NCI-H748 treated with DMSO at 0.1 percent for 48 hours (cell line): ENCODE data around the gene GRIA3.
"Not testable (repeated sequence)": the region's sequence is repeated elsewhere in the genome, so short reads cannot be mapped to it uniquely, and the experiment has no call there.

Source experiments
- DNase-seq: peaks from one replicate; lab custom pipeline; 2025; lab: John Stamatoyannopoulos, UW

GRIA3 gene

GRCh38 chrX:123274796-123275195, 90.7 kb downstream of the GRIA3 start:
- DNase-seq, result no peak

DNA sequence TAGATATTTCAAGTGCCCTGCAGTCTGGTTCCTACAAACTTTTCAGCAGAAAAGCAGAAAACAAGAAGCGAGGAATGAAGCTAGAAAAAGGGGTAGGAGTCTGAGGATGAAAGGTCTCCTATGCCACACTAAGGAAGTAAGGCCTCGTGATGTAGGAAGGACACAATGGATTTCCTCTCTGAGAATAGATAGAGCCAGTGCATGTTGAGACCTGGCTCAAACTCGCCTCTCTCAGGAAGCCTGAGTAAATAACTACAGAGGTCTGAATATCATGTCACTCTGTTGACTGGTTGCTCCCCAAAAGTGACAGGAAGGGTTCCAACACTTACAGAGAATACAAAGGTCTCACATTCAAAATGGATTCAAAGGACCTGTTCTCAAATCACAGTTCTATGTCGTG, 93.3 kb downstream of the GRIA3 start:
- no peak for DNase-seq

DNA sequence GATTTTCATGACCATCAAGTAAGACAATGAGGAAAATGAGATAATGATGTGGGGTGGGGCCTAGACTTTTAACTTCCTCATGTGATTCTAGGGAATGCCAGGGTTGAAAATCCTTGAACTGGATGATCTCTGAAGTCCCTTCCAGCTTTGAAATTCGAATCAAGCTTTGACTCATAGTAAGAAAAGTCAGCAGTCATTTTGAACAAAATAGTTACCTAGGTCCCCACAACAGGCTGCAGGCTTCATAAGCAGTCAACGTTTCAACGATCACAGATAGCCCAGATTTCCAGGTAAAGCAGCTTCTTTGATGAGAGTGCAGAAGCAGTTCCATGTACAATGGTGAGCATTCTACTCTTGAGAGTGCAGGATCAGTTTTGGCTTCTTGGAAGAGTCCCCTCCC, 93.7 kb downstream of the GRIA3 start:
- DNase-seq, result no peak

DNA sequence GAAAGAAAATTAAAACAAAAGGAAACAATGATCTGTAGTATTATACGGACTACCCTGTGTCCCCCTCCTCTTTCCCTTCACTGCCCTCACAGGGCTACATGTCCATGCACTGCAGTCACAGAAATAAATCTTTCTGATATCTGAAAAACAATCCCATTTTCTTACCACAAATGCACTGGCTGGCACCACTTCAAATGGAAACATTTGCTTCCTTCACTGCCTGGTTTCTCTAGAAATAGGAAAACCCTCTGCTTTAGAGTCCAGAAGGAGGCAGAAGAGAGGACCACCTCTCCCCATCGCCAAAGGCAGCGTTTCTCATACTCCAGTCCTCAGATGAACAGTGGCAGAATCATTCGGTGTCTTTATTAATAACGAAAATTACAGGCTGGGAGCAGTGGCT, 98.2 kb downstream of the GRIA3 start:
- no peak for DNase-seq

DNA sequence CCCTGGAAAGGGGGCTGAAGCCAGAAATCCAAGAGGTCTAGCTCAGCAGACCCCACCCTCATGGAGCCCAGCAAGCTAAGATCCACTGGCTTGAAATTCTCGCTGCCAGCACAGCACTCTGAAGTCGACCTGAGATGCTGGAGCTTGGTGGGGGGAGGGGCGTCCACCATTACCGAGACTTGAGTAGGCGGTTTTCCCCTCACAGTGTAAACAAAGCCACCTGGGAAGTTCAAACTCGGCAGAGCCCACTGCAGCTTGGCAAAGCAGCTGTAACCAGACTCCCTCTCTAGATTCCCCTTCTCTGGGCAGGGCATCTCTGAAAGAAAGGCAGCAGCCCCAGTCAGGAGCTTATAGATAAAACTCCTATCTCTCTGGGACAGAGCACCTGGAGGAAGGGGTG, 99.3 kb downstream of the GRIA3 start:
- not testable (repeated sequence) for DNase-seq

DNA sequence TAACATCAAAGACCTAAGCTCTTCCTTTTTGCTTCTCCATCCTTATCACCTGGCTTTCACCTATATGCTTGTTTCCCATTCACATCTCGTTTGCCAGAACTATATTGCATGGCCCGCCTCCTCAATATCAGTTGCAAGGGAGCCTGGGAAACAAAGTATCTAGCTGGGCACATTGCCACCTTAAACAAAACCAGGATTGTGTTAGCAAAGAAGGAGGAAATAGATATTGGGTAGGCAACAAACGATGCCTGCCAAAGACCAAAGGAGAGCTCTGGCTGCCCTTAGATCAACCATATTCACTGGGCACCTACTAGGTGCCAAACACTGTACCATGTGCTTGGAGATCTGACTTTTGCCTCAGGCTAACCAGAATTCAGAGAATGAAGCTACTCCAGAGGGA, 107.5 kb downstream of the GRIA3 start:
- DNase-seq, result no peak

GRCh38 chrX:123298026-123298425, 113.9 kb downstream of the GRIA3 start:
- no peak for DNase-seq

- DNase-seq, result no peak
Measured at GRCh38 chrX:123303429-123303828, 119.4 kb downstream of the GRIA3 start.

- DNase-seq, result no peak
Measured at GRCh38 chrX:123308658-123309057, 124.6 kb downstream of the GRIA3 start.

DNA sequence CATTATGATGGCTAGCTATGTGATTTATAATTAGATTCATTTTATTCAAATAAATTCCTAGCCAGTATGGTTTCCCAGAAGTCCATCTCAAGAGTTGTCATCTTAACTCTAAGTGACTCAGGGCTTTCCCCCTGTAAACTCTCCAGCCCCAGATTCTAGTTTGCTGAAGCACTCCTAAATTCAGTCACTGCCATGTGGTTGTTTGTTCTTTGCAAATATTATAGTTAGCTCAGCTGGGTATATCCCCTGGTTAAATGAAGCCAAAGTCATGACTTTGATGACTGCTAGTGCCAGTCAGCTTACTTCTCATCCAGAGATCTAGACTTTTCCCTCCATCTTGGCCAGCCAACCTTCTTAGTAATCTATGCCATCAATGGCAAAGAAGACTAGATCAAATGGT, 126.0 kb downstream of the GRIA3 start:
- DNase-seq, result no peak

- no peak for DNase-seq
Measured at GRCh38 chrX:123311486-123311885, 127.4 kb downstream of the GRIA3 start.

- DNase-seq, result no peak
Measured at GRCh38 chrX:123313486-123313885, 129.4 kb downstream of the GRIA3 start.

- no peak for DNase-seq
Measured at GRCh38 chrX:123320622-123321021, 136.5 kb downstream of the GRIA3 start.

DNA sequence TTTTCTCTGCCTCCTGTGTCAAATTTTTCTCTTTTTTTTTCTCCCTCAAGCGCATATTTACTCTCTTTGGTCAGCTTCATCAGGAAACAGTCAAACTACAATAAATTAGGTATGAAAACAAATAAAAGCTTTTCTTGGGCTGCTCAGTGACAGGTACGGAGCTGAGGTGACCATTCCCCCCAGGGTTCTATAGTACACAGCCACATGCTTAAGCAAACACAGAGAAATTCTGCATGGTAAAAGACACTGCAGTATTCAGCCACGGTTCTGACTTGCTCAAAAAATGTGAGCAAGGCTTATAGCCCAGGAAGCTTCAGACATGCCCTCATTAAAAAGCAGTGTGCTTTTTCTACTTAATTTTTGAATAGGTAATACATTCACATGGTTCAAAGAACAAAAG, 138.5 kb downstream of the GRIA3 start:
- DNase-seq, result no peak

GRCh38 chrX:123324625-123325024, 140.5 kb downstream of the GRIA3 start:
- no peak for DNase-seq

- DNase-seq, result no peak
Measured at GRCh38 chrX:123330229-123330942, 146.3 kb downstream of the GRIA3 start.

- no peak for DNase-seq
Measured at GRCh38 chrX:123331349-123331748, 147.3 kb downstream of the GRIA3 start.

DNA sequence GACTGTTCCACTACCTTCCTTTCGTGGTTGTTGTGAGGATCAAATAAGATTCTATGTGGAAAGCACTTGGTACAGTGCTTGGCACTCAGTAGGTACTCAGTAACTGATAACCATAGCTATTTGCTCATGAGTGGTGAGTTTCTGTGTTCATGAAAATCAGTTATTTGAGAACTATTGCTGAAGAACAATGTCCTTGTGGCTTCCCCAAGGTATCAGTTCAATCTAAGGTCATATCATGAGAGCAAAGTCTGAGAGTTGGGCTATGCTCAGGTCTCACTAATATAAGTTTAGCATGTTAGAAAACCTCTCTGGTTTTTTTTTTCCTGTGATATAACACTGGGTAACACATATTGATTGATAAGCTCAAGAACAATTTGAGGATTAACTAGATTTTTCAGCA, 147.8 kb downstream of the GRIA3 start:
- DNase-seq, result no peak

DNA sequence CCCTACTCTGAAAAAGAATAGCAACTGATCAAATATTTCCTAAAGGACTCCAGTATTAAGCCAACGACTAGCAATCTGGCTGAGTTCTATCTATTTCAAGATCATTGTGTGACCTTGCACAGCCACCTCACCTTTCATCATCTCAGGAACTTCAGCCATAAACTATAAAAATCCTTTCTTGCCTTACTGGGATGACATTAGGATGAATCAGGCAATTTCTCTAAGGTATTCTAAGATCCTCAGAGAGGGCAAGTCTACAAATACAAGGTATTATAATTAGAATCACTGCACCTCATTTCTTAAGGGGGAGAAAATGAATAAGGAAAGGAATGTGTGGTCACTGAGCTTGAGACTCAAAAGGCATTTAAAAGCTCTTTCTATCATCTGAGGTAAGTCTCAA, 152.6 kb downstream of the GRIA3 start:
- no peak for DNase-seq

DNA sequence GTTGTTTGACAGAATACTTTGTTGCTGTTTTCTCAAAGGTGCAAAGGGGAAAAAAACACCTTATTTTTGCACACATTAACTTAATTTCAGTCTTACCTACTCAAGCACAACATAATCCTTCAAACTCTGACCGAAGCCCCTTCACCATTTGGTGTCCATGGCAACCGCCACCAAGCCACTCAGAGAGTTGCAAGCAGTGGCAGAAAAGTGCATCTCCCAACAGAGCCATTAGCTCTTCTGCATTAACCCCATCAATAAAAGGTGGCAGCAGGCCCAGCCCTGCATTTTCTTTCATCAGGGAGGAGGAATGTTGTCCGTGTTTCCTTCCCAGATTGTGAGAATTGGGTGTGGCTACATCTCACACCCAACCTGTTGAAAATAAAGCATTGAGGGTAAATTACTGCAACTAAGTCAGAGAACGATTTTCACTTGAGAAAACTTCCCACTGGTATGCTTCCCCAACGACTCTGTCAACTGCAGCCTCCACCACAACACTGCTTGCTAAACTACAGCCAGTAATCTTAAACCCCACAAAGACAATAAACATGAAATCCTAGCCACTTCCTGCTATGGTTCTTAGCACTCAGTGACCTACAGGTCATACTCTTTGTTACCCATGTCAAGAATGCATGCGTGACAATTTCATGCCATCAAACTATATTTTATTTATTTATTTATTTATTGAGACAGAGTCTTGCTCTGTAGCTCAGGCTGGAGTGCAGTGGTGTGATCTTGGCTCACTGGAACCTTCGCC, 154.0 kb downstream of the GRIA3 start:
- DNase-seq, result peak; percentile 26

- DNase-seq, result no peak
Measured at GRCh38 chrX:123339221-123339905, 155.3 kb downstream of the GRIA3 start.

GRCh38 chrX:123340696-123341095, 156.6 kb downstream of the GRIA3 start:
- peak; percentile 45 for DNase-seq

DNA sequence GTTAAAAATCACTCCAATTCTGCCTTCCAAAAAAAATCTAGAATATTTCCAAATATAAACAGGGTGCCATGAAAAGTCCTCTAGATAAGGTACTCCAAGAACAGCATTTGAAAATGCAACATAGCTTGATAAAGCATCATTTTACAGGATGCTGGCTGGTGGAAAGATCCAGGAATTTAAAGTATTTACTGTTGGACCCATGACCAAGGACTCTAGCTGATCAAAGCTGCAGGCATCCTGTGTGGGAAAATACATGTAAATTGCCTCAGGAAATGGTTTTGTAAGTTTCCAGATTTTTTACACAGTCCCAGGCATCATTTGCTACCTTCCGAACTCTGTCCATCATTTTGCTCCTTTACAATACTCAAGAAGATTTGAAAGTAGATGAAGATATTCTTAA, 164.4 kb downstream of the GRIA3 start:
- DNase-seq, result no peak
